ENCODE data around the gene CELF2.

Gene CELF2

GRCh38 chr10:11042357-11042756 lies 24.7 kb downstream of the CELF2 start:
- Histone ChIP-seq H3K9me3 (ENCODE audit: control insufficient read depth in 1 of 2, low read length in 2 of 2) (no peaks in the 10 kb centered on the region), H3K4me3 (ENCODE audit: low read depth in 1 of 2, low read length in 2 of 2) (no peak overlapping the region), H3K27ac (ENCODE audit: low read depth, low read length) (no peak overlapping the region), H3K4me1 (ENCODE audit: control insufficient read depth in 1 of 2, insufficient read depth in 2 of 2, low read length in 2 of 2) (no peaks in the 10 kb centered on the region), H3K9ac (ENCODE audit: low read depth in 1 of 2, low read length in 2 of 2) (no peak overlapping the region), H3K27me3 (ENCODE audit: control insufficient read depth in 1 of 2, insufficient read depth in 2 of 2, low read length in 2 of 2) (no peaks in the 10 kb centered on the region), H3K36me3 (ENCODE audit: control insufficient read depth in 1 of 2, insufficient read depth in 2 of 2, low read length in 2 of 2) (no peaks in the 10 kb centered on the region)

GRCh38 chr10:11043039-11043438 lies 25.4 kb downstream of the CELF2 start:
- Histone ChIP-seq H3K27me3 (ENCODE audit: control insufficient read depth in 1 of 2, insufficient read depth in 2 of 2, low read length in 2 of 2) (no peaks in the 10 kb centered on the region), H3K9ac (ENCODE audit: low read depth in 1 of 2, low read length in 2 of 2) (no peak overlapping the region), H3K27ac (ENCODE audit: low read depth, low read length) (no peak overlapping the region), H3K4me1 (ENCODE audit: control insufficient read depth in 1 of 2, insufficient read depth in 2 of 2, low read length in 2 of 2) (no peaks in the 10 kb centered on the region), H3K4me3 (ENCODE audit: low read depth in 1 of 2, low read length in 2 of 2) (no peak overlapping the region), H3K36me3 (ENCODE audit: control insufficient read depth in 1 of 2, insufficient read depth in 2 of 2, low read length in 2 of 2) (no peaks in the 10 kb centered on the region), H3K9me3 (ENCODE audit: control insufficient read depth in 1 of 2, low read length in 2 of 2) (no peaks in the 10 kb centered on the region)

- Histone ChIP-seq H3K4me1 (ENCODE audit: control insufficient read depth in 1 of 2, insufficient read depth in 2 of 2, low read length in 2 of 2) (no peaks in the 10 kb centered on the region), H3K36me3 (ENCODE audit: control insufficient read depth in 1 of 2, insufficient read depth in 2 of 2, low read length in 2 of 2) (no peaks in the 10 kb centered on the region), H3K4me3 (ENCODE audit: low read depth in 1 of 2, low read length in 2 of 2) (no peak overlapping the region), H3K27ac (ENCODE audit: low read depth, low read length) (no peak overlapping the region), H3K9me3 (ENCODE audit: control insufficient read depth in 1 of 2, low read length in 2 of 2) (no peaks in the 10 kb centered on the region), H3K27me3 (ENCODE audit: control insufficient read depth in 1 of 2, insufficient read depth in 2 of 2, low read length in 2 of 2) (no peaks in the 10 kb centered on the region), H3K9ac (ENCODE audit: low read depth in 1 of 2, low read length in 2 of 2) (no peak overlapping the region)
Measured at GRCh38 chr10:11043446-11044127, 25.9 kb downstream of the CELF2 start.

GRCh38 chr10:11045487-11045886 lies 27.8 kb downstream of the CELF2 start:
- Histone ChIP-seq H3K9me3 (ENCODE audit: control insufficient read depth in 1 of 2, low read length in 2 of 2) (no peaks in the 10 kb centered on the region), H3K4me3 (ENCODE audit: low read depth in 1 of 2, low read length in 2 of 2) (no peak overlapping the region), H3K9ac (ENCODE audit: low read depth in 1 of 2, low read length in 2 of 2) (no peak overlapping the region), H3K27me3 (ENCODE audit: control insufficient read depth in 1 of 2, insufficient read depth in 2 of 2, low read length in 2 of 2) (no peaks in the 10 kb centered on the region), H3K4me1 (ENCODE audit: control insufficient read depth in 1 of 2, insufficient read depth in 2 of 2, low read length in 2 of 2) (no peaks in the 10 kb centered on the region), H3K27ac (ENCODE audit: low read depth, low read length) (no peak overlapping the region), H3K36me3 (ENCODE audit: control insufficient read depth in 1 of 2, insufficient read depth in 2 of 2, low read length in 2 of 2) (no peaks in the 10 kb centered on the region)

- no peak overlapping the region for H3K27ac ChIP-seq (ENCODE audit: low read depth, low read length)
Measured at GRCh38 chr10:11045995-11046775, 28.5 kb downstream of the CELF2 start.

GRCh38 chr10:11046776-11047160 lies 29.1 kb downstream of the CELF2 start:
- no peaks in the 10 kb centered on the region for H3K4me1 ChIP-seq (ENCODE audit: control insufficient read depth in 1 of 2, insufficient read depth in 2 of 2, low read length in 2 of 2)
- no peak overlapping the region for H3K27ac ChIP-seq (ENCODE audit: low read depth, low read length)
- no peaks in the 10 kb centered on the region for H3K27me3 ChIP-seq (ENCODE audit: control insufficient read depth in 1 of 2, insufficient read depth in 2 of 2, low read length in 2 of 2)
- no peak overlapping the region for H3K9ac ChIP-seq (ENCODE audit: low read depth in 1 of 2, low read length in 2 of 2)
- no peaks in the 10 kb centered on the region for H3K9me3 ChIP-seq (ENCODE audit: control insufficient read depth in 1 of 2, low read length in 2 of 2)
- no peak overlapping the region for H3K4me3 ChIP-seq (ENCODE audit: low read depth in 1 of 2, low read length in 2 of 2)
- no peaks in the 10 kb centered on the region for H3K36me3 ChIP-seq (ENCODE audit: control insufficient read depth in 1 of 2, insufficient read depth in 2 of 2, low read length in 2 of 2)

More at GRCh38 chr10:11045995-11046775, 28.5 kb downstream of the CELF2 start:
- no peaks in the 10 kb centered on the region for H3K27me3 ChIP-seq (ENCODE audit: control insufficient read depth in 1 of 2, insufficient read depth in 2 of 2, low read length in 2 of 2)
- no peak overlapping the region for H3K9ac ChIP-seq (ENCODE audit: low read depth in 1 of 2, low read length in 2 of 2)
- H3K36me3 ChIP-seq (ENCODE audit: control insufficient read depth in 1 of 2, insufficient read depth in 2 of 2, low read length in 2 of 2) = no peaks in the 10 kb centered on the region
- no peaks in the 10 kb centered on the region for H3K9me3 ChIP-seq (ENCODE audit: control insufficient read depth in 1 of 2, low read length in 2 of 2)
- no peak overlapping the region for H3K4me3 ChIP-seq (ENCODE audit: low read depth in 1 of 2, low read length in 2 of 2)
- no peaks in the 10 kb centered on the region for H3K4me1 ChIP-seq (ENCODE audit: control insufficient read depth in 1 of 2, insufficient read depth in 2 of 2, low read length in 2 of 2)

- no peak overlapping the region for H3K27ac ChIP-seq (ENCODE audit: low read depth, low read length)
- H3K27me3 ChIP-seq (ENCODE audit: control insufficient read depth in 1 of 2, insufficient read depth in 2 of 2, low read length in 2 of 2) = no peaks in the 10 kb centered on the region
- H3K4me3 ChIP-seq (ENCODE audit: low read depth in 1 of 2, low read length in 2 of 2) = no peak overlapping the region
- no peaks in the 10 kb centered on the region for H3K9me3 ChIP-seq (ENCODE audit: control insufficient read depth in 1 of 2, low read length in 2 of 2)
- no peak overlapping the region for H3K9ac ChIP-seq (ENCODE audit: low read depth in 1 of 2, low read length in 2 of 2)
- no peaks in the 10 kb centered on the region for H3K36me3 ChIP-seq (ENCODE audit: control insufficient read depth in 1 of 2, insufficient read depth in 2 of 2, low read length in 2 of 2)
- H3K4me1 ChIP-seq (ENCODE audit: control insufficient read depth in 1 of 2, insufficient read depth in 2 of 2, low read length in 2 of 2) = no peaks in the 10 kb centered on the region
Measured at GRCh38 chr10:11048707-11049278, 31.1 kb downstream of the CELF2 start.

- H3K9me3 ChIP-seq (ENCODE audit: control insufficient read depth in 1 of 2, low read length in 2 of 2) = no peaks in the 10 kb centered on the region
- no peak overlapping the region for H3K27ac ChIP-seq (ENCODE audit: low read depth, low read length)
- H3K4me3 ChIP-seq (ENCODE audit: low read depth in 1 of 2, low read length in 2 of 2) = no peak overlapping the region
- H3K9ac ChIP-seq (ENCODE audit: low read depth in 1 of 2, low read length in 2 of 2) = no peak overlapping the region
- H3K27me3 ChIP-seq (ENCODE audit: control insufficient read depth in 1 of 2, insufficient read depth in 2 of 2, low read length in 2 of 2) = no peaks in the 10 kb centered on the region
- H3K36me3 ChIP-seq (ENCODE audit: control insufficient read depth in 1 of 2, insufficient read depth in 2 of 2, low read length in 2 of 2) = no peaks in the 10 kb centered on the region
- no peaks in the 10 kb centered on the region for H3K4me1 ChIP-seq (ENCODE audit: control insufficient read depth in 1 of 2, insufficient read depth in 2 of 2, low read length in 2 of 2)
Measured at GRCh38 chr10:11049806-11050205, 32.1 kb downstream of the CELF2 start.

GRCh38 chr10:11050301-11051287 lies 32.9 kb downstream of the CELF2 start:
- Histone ChIP-seq H3K9me3 (ENCODE audit: control insufficient read depth in 1 of 2, low read length in 2 of 2) (no peaks in the 10 kb centered on the region), H3K27ac (ENCODE audit: low read depth, low read length) (no peak overlapping the region), H3K27me3 (ENCODE audit: control insufficient read depth in 1 of 2, insufficient read depth in 2 of 2, low read length in 2 of 2) (no peaks in the 10 kb centered on the region), H3K4me3 (ENCODE audit: low read depth in 1 of 2, low read length in 2 of 2) (no peak overlapping the region), H3K36me3 (ENCODE audit: control insufficient read depth in 1 of 2, insufficient read depth in 2 of 2, low read length in 2 of 2) (no peaks in the 10 kb centered on the region), H3K9ac (ENCODE audit: low read depth in 1 of 2, low read length in 2 of 2) (no peak overlapping the region), H3K4me1 (ENCODE audit: control insufficient read depth in 1 of 2, insufficient read depth in 2 of 2, low read length in 2 of 2) (no peaks in the 10 kb centered on the region)
